ENCODE data around the gene GPR78. TPM values are rescaled to one million over a fixed set of nuclear protein-coding genes. Genes with fewer than 3 reads are reported as not detected.

The GPR78 gene
- total RNA-seq, 2 experiments from 2014 or later: not detected

DNA sequence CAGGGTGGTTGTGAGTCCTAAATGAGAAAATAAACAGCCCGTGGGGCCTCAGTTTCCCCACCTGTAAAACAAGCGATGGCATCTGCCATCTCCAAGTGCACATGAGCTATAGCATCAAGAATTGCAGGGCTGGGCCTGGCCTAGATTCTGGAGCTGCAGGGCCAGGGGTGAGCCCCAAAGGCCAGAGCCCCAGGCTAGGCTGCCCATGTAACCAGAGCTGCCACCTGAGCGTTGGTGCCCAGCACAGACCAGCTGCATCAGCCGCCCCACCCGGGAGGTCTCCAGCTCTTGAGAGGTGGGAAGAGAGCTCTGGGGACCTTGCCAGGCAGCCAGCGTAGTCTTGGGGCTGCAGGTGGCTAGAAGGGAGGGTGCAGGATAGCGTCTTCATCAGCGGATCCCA, 27.0 kb upstream of the GPR78 start:
- Mint-ChIP-seq H3K27ac (no peak overlapping the region), H3K27me3 (no peaks in the 10 kb centered on the region), H3K4me1 (ENCODE audit: low read depth) (no peaks in the 10 kb centered on the region), H3K4me3 (no peak overlapping the region), H3K36me3 (ENCODE audit: low read depth) (no peaks in the 10 kb centered on the region), H3K9me3 (no peaks in the 10 kb centered on the region)
- ATAC-seq (ENCODE audit: poor library complexity) (no peak), DNase-seq (no peak)
- Histone ChIP-seq H3K27ac (ENCODE audit: low read depth in 1 of 2, low read length in 2 of 2) (no peak overlapping the region), H3K27me3 (ENCODE audit: control insufficient read depth in 1 of 2, insufficient read depth in 2 of 2, low read length in 2 of 2) (no peaks in the 10 kb centered on the region), H3K4me1 (ENCODE audit: insufficient read depth, low read length) (no peaks in the 10 kb centered on the region), H3K9me3 (ENCODE audit: control insufficient read depth in 1 of 2, insufficient read depth in 1 of 2, low read length in 2 of 2) (no peaks in the 10 kb centered on the region), H3K4me3 (ENCODE audit: low read length) (no peak overlapping the region), H3K36me3 (ENCODE audit: insufficient read depth, low read length) (no peaks in the 10 kb centered on the region)
- ChIA-PET POLR2A (no interaction called here), CTCF (no interaction called here)
- intact Hi-C loops (cut with DNase I, micrococcal nuclease): no loop called here
- TF ChIP-seq, protein P1, sequence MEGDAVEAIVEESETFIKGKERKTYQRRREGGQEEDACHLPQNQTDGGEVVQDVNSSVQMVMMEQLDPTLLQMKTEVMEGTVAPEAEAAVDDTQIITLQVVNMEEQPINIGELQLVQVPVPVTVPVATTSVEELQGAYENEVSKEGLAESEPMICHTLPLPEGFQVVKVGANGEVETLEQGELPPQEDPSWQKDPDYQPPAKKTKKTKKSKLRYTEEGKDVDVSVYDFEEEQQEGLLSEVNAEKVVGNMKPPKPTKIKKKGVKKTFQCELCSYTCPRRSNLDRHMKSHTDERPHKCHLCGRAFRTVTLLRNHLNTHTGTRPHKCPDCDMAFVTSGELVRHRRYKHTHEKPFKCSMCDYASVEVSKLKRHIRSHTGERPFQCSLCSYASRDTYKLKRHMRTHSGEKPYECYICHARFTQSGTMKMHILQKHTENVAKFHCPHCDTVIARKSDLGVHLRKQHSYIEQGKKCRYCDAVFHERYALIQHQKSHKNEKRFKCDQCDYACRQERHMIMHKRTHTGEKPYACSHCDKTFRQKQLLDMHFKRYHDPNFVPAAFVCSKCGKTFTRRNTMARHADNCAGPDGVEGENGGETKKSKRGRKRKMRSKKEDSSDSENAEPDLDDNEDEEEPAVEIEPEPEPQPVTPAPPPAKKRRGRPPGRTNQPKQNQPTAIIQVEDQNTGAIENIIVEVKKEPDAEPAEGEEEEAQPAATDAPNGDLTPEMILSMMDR (IDR thresholded peaks at IDR 0.05): no peak

- ChIA-PET CTCF (no interaction called here), POLR2A (no interaction called here)
- H3K9me3 Mint-ChIP-seq: no peaks in the 10 kb centered on the region
- H3K36me3 ChIP-seq (ENCODE audit: insufficient read depth, low read length): no peaks in the 10 kb centered on the region
- ATAC-seq (ENCODE audit: poor library complexity) (no peak), DNase-seq (no peak)
- no peaks in the 10 kb centered on the region for H3K36me3 Mint-ChIP-seq (ENCODE audit: low read depth)
- H3K27me3 Mint-ChIP-seq: no peaks in the 10 kb centered on the region
- H3K4me3 Mint-ChIP-seq: no peak overlapping the region
- H3K4me1 ChIP-seq (ENCODE audit: insufficient read depth, low read length): no peaks in the 10 kb centered on the region
- no peak overlapping the region for H3K27ac ChIP-seq (ENCODE audit: low read depth in 1 of 2, low read length in 2 of 2)
- no peaks in the 10 kb centered on the region for H3K27me3 ChIP-seq (ENCODE audit: control insufficient read depth in 1 of 2, insufficient read depth in 2 of 2, low read length in 2 of 2)
- no peak overlapping the region for H3K27ac Mint-ChIP-seq
- H3K4me3 ChIP-seq (ENCODE audit: low read length): no peak overlapping the region
- TF ChIP-seq, protein P1 (IDR thresholded peaks at IDR 0.05): no peak
- peaks cover 0 to under 1% of the 10 kb centered on the region in 2 experiments for H3K9me3 ChIP-seq (ENCODE audit: control insufficient read depth in 1 of 2, insufficient read depth in 1 of 2, low read length in 2 of 2)
- intact Hi-C loops (cut with DNase I, micrococcal nuclease): no loop called here
- H3K4me1 Mint-ChIP-seq (ENCODE audit: low read depth): no peaks in the 10 kb centered on the region
Measured at GRCh38 chr4:8553991-8554405, 26.2 kb upstream of the GPR78 start.

DNA sequence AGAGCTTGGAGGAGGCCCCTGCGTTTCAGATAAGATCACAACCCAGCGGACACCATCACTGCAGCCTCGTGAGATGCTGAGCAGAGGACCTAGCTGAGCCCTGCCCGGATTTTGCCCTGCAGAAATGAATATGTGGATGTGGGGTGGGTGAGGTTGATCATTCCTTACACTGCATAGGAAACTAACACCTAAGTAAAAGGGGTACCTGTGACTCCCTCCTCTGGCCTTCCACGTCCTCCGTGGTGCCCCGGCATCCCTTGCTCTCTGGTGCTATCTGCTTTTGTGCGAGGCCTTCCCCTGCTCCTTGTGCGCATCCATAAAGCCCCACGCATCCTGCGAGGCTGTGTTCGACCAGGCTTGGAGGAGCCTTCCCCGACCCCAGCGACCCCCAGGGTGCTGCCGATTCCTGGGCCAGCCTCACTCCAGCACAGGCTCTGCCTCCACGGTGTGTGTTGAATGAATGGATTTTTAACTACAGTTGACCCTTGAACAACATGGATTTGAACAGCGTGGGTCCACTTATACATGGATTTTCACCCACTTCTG, 25.6 kb upstream of the GPR78 start:
- H3K9me3 Mint-ChIP-seq: no peaks in the 10 kb centered on the region
- TF ChIP-seq, protein P1 (IDR thresholded peaks at IDR 0.05): no peak
- no peaks in the 10 kb centered on the region for H3K27me3 ChIP-seq (ENCODE audit: control insufficient read depth in 1 of 2, insufficient read depth in 2 of 2, low read length in 2 of 2)
- H3K36me3 ChIP-seq (ENCODE audit: insufficient read depth, low read length): no peaks in the 10 kb centered on the region
- H3K4me1 Mint-ChIP-seq (ENCODE audit: low read depth): no peaks in the 10 kb centered on the region
- no peak overlapping the region for H3K4me3 Mint-ChIP-seq
- H3K4me3 ChIP-seq (ENCODE audit: low read length): no peak overlapping the region
- no peak overlapping the region for H3K27ac Mint-ChIP-seq
- H3K9me3 ChIP-seq (ENCODE audit: control insufficient read depth in 1 of 2, insufficient read depth in 1 of 2, low read length in 2 of 2): peaks cover 0 to 5% of the 10 kb centered on the region in 2 experiments
- H3K27ac ChIP-seq (ENCODE audit: low read depth in 1 of 2, low read length in 2 of 2): no peak overlapping the region
- no peak for DNase-seq
- no peaks in the 10 kb centered on the region for H3K27me3 Mint-ChIP-seq
- CTCF ChIA-PET: no interaction called here
- POLR2A ChIA-PET: no interaction called here
- no peak for ATAC-seq (ENCODE audit: poor library complexity)
- no peaks in the 10 kb centered on the region for H3K4me1 ChIP-seq (ENCODE audit: insufficient read depth, low read length)
- H3K36me3 Mint-ChIP-seq (ENCODE audit: low read depth): no peaks in the 10 kb centered on the region
- intact Hi-C loops (cut with DNase I, micrococcal nuclease): no loop called here

All from CD4-positive, alpha-beta T cell (primary cell).